Gastrocnemius medialis (tissue), 4 donors: Measurements from ENCODE around the gene LAMC3. TPM values are rescaled to one million over a fixed set of nuclear protein-coding genes. Genes with fewer than 3 reads are reported as not detected.

Experiments used
- ATAC-seq, 2 donors: fragments of 150-250 bp; one replicate each; pipeline ENCODE4 v1.9.1; 2016
- DNase-seq, 2 donors: peaks; one replicate each; pipeline ENCODE4 v3.0.0-alpha.2; 2019
- H3K27ac ChIP-seq, 4 donors: fragments of 200-600 bp; sonication (generic); 1 replicate in 1 of 4; 2 replicates in 3 of 4; pipeline ENCODE4 v1.5.1; 2016 to 2018; ENCODE audit warnings: mild to moderate bottlenecking in 2 of 4, moderate library complexity in 1 of 4
- H3K27me3 ChIP-seq, 3 donors: fragments of 200-600 bp; sonication (generic) in 2 of 3; 1 replicate in 1 of 3; 2 replicates in 2 of 3; pipeline versions ENCODE4 v1.5.1 to v1.6.0; 2016 to 2019; ENCODE audit warnings: mild to moderate bottlenecking in 1 of 3, moderate library complexity in 1 of 3
- H3K36me3 ChIP-seq, 2 donors: fragments of 200-600 bp; sonication (generic) in 1 of 2; one replicate each; pipeline ENCODE4 v1.5.1; 2017 to 2018
- H3K4me1 ChIP-seq, 2 donors: fragments of 200-600 bp; sonication (generic) in 1 of 2; one replicate each; pipeline ENCODE4 v1.5.1; 2016 to 2017; ENCODE audit warnings: mild to moderate bottlenecking in 2 of 2
- H3K4me3 ChIP-seq, 4 donors: fragments of 200-600 bp; sonication (generic) in 3 of 4; 1 replicate in 1 of 4; 2 replicates in 3 of 4; pipeline ENCODE4 v1.5.1; 2016 to 2019; ENCODE audit warnings: mild to moderate bottlenecking in 2 of 4
- H3K9me3 ChIP-seq, 3 donors: fragments of 200-600 bp; sonication (generic) in 2 of 3; 1 replicate in 1 of 3; 2 replicates in 2 of 3; pipeline ENCODE4 v1.5.1; 2016 to 2019
- POLR2A ChIP-seq, 2 donors: fragments of 450-650 bp; IDR thresholded peaks; one replicate each; pipeline ENCODE4 v1.6.1; 2017; ENCODE audit warnings: antibody characterized with exemption in 2 of 2, mild to moderate bottlenecking in 2 of 2, moderate library complexity in 2 of 2
- in situ Hi-C, 4 donors: fragments of 200-750 bp; cut with MboI; loops; one replicate each; pipeline versions ENCODE4 v1.15.0 to v1.8.0; 2017; ENCODE audit warnings: low sequenced_read_pairs in 4 of 4
- intact Hi-C: fragments of 100-400 bp; cut with DNase I; formaldehyde crosslinking; loops from one replicate; pipeline ENCODE4 v1.15.1; 2023; ENCODE audit warnings: low total_unique reads
- total RNA-seq, 4 donors: library from RNA; depleted of rRNA; stranded (reverse); fragments of >200 nt; gene quantifications; one replicate each; pipeline versions ENCODE4 v1.1.0 to v1.2.3, GENCODE V29; 2016
- TF ChIP-seq, protein P1 (sequence below), 5 experiments: fragments of 450-650 bp in 3 of 5; fragments of 200-600 bp in 2 of 5; sonication (generic) in 2 of 5; IDR thresholded peaks in 4 of 5; conservative IDR thresholded peaks in 1 of 5; 1 replicate in 4 of 5; 2 replicates in 1 of 5; pipeline ENCODE4 v1.5.1; 2016 to 2019; ENCODE audit warnings: antibody characterized with exemption in 5 of 5, mild to moderate bottlenecking in 3 of 5, moderate library complexity in 3 of 5

The LAMC3 gene
- total RNA-seq, 4 donors from 2014 or later = 0.07 to 1.5 (median 0.72) TPM

GRCh38 chr9:130962418-130963316 is 46.3 kb upstream of the LAMC3 start:
- peaks cover 0 to 4% (median 3%) of the 10 kb centered on the region in 3 donors for H3K27me3 ChIP-seq
- intact Hi-C loops (no loop called here), in situ Hi-C loops (no loop called here)
- ATAC-seq (no peak), DNase-seq (no peak)
- H3K36me3 ChIP-seq = no peaks in the 10 kb centered on the region
- no peak overlapping the region for H3K4me3 ChIP-seq
- H3K27ac ChIP-seq = no peak overlapping the region
- no peak for TF ChIP-seq POLR2A (IDR thresholded peaks at IDR 0.05)
- TF ChIP-seq, protein P1, sequence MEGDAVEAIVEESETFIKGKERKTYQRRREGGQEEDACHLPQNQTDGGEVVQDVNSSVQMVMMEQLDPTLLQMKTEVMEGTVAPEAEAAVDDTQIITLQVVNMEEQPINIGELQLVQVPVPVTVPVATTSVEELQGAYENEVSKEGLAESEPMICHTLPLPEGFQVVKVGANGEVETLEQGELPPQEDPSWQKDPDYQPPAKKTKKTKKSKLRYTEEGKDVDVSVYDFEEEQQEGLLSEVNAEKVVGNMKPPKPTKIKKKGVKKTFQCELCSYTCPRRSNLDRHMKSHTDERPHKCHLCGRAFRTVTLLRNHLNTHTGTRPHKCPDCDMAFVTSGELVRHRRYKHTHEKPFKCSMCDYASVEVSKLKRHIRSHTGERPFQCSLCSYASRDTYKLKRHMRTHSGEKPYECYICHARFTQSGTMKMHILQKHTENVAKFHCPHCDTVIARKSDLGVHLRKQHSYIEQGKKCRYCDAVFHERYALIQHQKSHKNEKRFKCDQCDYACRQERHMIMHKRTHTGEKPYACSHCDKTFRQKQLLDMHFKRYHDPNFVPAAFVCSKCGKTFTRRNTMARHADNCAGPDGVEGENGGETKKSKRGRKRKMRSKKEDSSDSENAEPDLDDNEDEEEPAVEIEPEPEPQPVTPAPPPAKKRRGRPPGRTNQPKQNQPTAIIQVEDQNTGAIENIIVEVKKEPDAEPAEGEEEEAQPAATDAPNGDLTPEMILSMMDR (IDR thresholded peaks at IDR 0.05 in 4 of 5, conservative IDR thresholded peaks at IDR 0.05 in 1 of 5) = no peak
- no peaks in the 10 kb centered on the region for H3K4me1 ChIP-seq
- H3K9me3 ChIP-seq = no peaks in the 10 kb centered on the region

DNA sequence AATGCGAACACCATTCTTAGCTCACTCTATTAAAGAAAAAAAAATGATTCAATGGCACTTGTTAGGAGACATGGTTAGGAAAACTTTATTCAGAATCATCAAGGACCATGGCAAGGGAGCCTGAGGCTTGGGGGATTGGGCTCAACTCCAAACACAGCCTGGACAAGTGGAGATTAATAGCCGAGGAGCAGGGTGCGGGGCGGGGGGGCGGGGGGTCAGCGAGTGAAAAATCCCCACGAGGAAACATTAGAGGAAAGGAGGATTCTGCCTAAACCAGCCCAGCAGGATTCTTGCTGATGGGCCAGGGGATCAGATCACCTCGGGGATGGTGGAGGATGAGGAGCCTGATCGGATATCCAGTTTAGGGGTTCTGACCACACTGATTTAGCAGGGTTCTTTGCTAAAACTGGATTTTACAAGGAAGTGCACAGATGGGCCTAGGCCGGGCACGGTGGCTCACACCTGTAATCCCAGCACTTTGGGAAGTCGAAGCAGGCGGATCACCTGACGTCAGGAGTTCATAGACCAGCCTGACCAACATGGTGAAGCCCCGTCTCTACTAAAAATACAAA is 45.6 kb upstream of the LAMC3 start:
- Histone ChIP-seq H3K4me1 (no peaks in the 10 kb centered on the region), H3K36me3 (no peaks in the 10 kb centered on the region), H3K4me3 (no peak overlapping the region), H3K9me3 (no peaks in the 10 kb centered on the region), H3K27ac (no peak overlapping the region), H3K27me3 (peaks cover 0 to 4% (median 3%) of the 10 kb centered on the region in 3 donors)
- no peak for DNase-seq
- in situ Hi-C loops (no loop called here), intact Hi-C loops (no loop called here)
- no peak for ATAC-seq
- TF ChIP-seq, protein P1 (IDR thresholded peaks at IDR 0.05 in 4 of 5, conservative IDR thresholded peaks at IDR 0.05 in 1 of 5) = no peak
- no peak for TF ChIP-seq POLR2A (IDR thresholded peaks at IDR 0.05)

- in situ Hi-C loops = no loop called here
- Histone ChIP-seq H3K9me3 (no peaks in the 10 kb centered on the region), H3K27me3 (peaks cover 0 to 4% (median 3%) of the 10 kb centered on the region in 3 donors), H3K4me1 (no peaks in the 10 kb centered on the region), H3K36me3 (no peaks in the 10 kb centered on the region), H3K4me3 (no peak overlapping the region), H3K27ac (no peak overlapping the region)
- ATAC-seq (no peak), DNase-seq (no peak)
- intact Hi-C loops = no loop called here
- no peak for TF ChIP-seq POLR2A (IDR thresholded peaks at IDR 0.05)
- TF ChIP-seq, protein P1 (IDR thresholded peaks at IDR 0.05 in 4 of 5, conservative IDR thresholded peaks at IDR 0.05 in 1 of 5) = no peak
Observed at GRCh38 chr9:130963916-130964315, 45.1 kb upstream of the LAMC3 start.

DNA sequence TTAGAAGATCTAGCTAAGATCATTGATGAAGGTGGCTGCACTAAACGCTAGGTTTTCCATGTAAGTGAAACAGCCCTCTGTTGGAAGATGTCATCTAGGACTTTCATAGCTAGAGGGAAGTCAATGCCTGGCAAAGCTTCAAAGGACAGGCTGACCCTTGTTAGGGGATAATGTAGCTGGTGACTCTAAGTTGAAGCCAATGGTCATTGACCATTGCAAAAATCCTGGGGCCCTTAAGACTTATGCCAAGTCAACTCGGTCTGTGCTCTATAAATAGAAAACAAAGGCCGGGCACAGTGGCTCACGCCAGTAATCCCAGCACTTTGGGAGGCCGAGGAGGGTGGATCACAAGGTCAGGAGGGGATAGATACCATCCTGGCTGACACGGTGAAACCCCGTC is 43.3 kb upstream of the LAMC3 start:
- Histone ChIP-seq H3K36me3 (no peaks in the 10 kb centered on the region), H3K9me3 (no peaks in the 10 kb centered on the region), H3K4me3 (no peak overlapping the region), H3K27me3 (peaks cover 0 to 4% (median 3%) of the 10 kb centered on the region in 3 donors), H3K4me1 (no peaks in the 10 kb centered on the region), H3K27ac (no peak overlapping the region)
- TF ChIP-seq POLR2A (IDR thresholded peaks at IDR 0.05) = no peak
- TF ChIP-seq, protein P1 (IDR thresholded peaks at IDR 0.05 in 4 of 5, conservative IDR thresholded peaks at IDR 0.05 in 1 of 5) = no peak
- in situ Hi-C loops = no loop called here
- intact Hi-C loops = no loop called here
- no peak for ATAC-seq
- DNase-seq = no peak
